WERI-Rb-1 (cell line): Measurements from ENCODE around the gene NACC1.

Source experiments
- DNase-seq: peaks from one replicate; pipeline ENCODE4 v3.0.0-alpha.2; 2020
- H3K27ac ChIP-seq: fragments of 250-450 bp; sonication (Bioruptor Pico); 2 replicates; pipeline ENCODE4 v1.5.1; 2020; ENCODE audit warnings: mild to moderate bottlenecking, moderate library complexity
- H3K27me3 ChIP-seq: fragments of 250-450 bp; sonication (Bioruptor Pico); 2 replicates; pipeline ENCODE4 v1.5.1; 2021; ENCODE audit warnings: mild to moderate bottlenecking, low read depth, moderate library complexity; ENCODE audit not compliant: insufficient read depth, severe bottlenecking
- H3K36me3 ChIP-seq: fragments of 250-450 bp; sonication (Bioruptor Pico); 2 replicates; pipeline ENCODE4 v1.5.1; 2020; ENCODE audit warnings: mild to moderate bottlenecking, moderate library complexity
- H3K4me3 ChIP-seq: 2 replicates; pipeline ENCODE4 v1.5.1; 2011; ENCODE audit warnings: low read depth, mild to moderate bottlenecking, control low read depth, low read length
- H3K9me3 ChIP-seq: fragments of 250-450 bp; sonication (Bioruptor Pico); 2 replicates; pipeline ENCODE4 v1.5.1; 2021; ENCODE audit warnings: mild to moderate bottlenecking, moderate library complexity; ENCODE audit not compliant: severe bottlenecking
- TF ChIP-seq, protein P1 (sequence below): IDR thresholded peaks from 2 replicates; pipeline ENCODE4 v1.5.1; 2011; ENCODE audit warnings: low read depth, mild to moderate bottlenecking, control low read depth, inconsistent platforms, low read length

The NACC1 gene

DNA sequence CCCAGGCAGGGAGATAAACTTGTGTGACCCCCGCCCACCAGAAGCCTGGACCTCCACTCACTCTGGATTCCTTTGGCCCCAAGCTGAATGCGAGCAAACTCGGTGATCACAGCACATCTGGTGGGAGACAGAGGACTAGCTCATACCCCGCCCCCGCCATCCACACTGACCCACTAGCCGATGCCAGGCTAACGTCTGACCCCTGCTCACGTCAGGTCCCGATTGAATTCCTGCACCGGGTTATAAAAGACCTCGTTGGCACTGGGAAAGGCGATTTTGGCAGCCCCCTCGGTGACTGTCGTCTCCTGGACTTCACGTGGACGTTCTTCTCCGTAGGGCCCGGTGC is 2.2 kb upstream of the NACC1 start:
- DNase-seq = no peak
- peaks cover 51% of the 10 kb centered on the region for H3K36me3 ChIP-seq
- H3K4me3 ChIP-seq = peak overlapping the region; percentile 96
- peak overlapping the region; percentile 88 for H3K27ac ChIP-seq
- H3K9me3 ChIP-seq = no peaks in the 10 kb centered on the region
- H3K27me3 ChIP-seq = no peaks in the 10 kb centered on the region
- TF ChIP-seq, protein P1, sequence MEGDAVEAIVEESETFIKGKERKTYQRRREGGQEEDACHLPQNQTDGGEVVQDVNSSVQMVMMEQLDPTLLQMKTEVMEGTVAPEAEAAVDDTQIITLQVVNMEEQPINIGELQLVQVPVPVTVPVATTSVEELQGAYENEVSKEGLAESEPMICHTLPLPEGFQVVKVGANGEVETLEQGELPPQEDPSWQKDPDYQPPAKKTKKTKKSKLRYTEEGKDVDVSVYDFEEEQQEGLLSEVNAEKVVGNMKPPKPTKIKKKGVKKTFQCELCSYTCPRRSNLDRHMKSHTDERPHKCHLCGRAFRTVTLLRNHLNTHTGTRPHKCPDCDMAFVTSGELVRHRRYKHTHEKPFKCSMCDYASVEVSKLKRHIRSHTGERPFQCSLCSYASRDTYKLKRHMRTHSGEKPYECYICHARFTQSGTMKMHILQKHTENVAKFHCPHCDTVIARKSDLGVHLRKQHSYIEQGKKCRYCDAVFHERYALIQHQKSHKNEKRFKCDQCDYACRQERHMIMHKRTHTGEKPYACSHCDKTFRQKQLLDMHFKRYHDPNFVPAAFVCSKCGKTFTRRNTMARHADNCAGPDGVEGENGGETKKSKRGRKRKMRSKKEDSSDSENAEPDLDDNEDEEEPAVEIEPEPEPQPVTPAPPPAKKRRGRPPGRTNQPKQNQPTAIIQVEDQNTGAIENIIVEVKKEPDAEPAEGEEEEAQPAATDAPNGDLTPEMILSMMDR = no peak

DNA sequence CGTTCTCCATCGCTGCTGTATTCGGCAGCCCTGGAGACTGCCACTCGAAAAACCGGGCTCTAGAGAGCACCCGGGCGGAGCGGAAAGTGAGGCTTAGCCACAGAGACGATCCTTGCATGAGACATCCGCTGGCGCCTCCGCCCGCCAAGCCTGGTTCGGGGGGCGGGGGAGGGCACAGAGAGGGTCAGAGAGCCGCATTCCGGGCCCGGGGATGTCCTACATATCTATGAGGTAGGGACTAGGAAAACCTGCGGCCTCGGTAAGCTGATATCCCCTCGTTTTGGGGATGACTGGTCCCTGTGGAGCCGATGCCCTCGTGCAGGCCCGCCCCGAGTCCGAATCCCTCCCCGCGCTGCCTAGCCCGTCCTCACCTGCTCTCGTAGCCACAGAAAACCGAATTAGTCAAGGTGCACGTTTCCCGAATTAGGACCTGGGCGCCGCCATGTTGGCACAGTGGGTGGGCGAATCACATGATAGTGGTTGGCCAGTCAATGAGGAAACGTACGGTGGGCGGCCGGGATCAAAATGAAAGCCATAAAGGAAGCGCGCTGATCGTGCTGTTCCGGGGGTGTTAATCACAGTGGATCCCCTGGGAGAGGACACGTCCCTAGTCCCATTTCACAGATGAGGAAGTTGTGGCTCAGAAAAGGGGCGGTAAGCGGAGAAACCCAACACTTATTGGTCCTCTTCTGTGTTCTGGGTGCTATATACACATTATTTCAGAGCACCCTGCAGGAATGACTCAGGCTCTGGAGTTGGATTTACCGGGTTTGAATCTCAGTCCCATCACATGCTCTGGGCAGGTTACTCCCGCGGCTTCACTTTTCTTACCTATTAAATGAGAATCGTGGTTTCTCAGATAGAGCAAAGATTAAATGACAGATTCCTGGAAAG is 1.5 kb upstream of the NACC1 start, which contains the start of gene TRMT1:
Gene TRMT1 (minus strand): TSS at position 459 of the 894 bp plus-strand sequence. CDS start 341 bp downstream, at position 118.
- TF ChIP-seq, protein P1 = no peak
- no peaks in the 10 kb centered on the region for H3K27me3 ChIP-seq
- peaks cover 55% of the 10 kb centered on the region for H3K36me3 ChIP-seq
- H3K4me3 ChIP-seq = peak within 1 kb of the TSS; percentile 96
- DNase-seq = peak; percentile 95
- H3K27ac ChIP-seq = peak within 1 kb of the TSS; percentile 88
- H3K9me3 ChIP-seq = no peaks in the 10 kb centered on the region

DNA sequence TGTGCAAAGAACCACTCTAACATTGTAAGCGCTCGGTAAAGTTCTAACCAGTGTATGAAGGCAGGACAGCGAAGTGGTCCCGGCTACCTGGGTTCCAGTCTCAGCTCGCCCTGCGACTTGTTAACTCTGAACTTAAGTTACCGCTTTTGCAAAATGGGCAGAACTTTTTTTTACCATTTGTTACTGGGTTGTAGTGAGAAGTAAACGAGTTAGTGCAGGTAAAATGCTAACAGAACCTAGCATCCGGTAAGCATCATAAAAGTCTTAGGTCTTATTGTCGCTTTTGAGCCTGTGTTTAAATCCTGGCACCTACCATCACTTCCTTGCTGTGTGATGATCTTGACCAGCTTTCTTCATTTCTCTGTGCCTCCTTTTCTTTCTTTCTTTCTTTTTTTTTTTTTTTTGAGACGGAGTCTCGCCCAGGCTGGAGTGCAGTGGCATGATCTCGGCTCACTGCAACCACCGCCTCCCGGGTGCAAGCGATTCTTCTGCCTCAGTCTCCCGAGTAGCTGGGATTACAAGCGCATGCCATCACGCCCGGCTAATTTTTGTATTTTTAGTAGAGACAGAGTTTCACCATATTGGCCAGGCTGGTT is 790 bp upstream of the NACC1 start:
- Histone ChIP-seq H3K4me3 (peak overlapping the region; percentile 96), H3K9me3 (no peaks in the 10 kb centered on the region), H3K27me3 (no peaks in the 10 kb centered on the region), H3K36me3 (peaks cover 55% of the 10 kb centered on the region), H3K27ac (peak overlapping the region; percentile 88)
- DNase-seq = no peak
- TF ChIP-seq, protein P1 = no peak

DNA sequence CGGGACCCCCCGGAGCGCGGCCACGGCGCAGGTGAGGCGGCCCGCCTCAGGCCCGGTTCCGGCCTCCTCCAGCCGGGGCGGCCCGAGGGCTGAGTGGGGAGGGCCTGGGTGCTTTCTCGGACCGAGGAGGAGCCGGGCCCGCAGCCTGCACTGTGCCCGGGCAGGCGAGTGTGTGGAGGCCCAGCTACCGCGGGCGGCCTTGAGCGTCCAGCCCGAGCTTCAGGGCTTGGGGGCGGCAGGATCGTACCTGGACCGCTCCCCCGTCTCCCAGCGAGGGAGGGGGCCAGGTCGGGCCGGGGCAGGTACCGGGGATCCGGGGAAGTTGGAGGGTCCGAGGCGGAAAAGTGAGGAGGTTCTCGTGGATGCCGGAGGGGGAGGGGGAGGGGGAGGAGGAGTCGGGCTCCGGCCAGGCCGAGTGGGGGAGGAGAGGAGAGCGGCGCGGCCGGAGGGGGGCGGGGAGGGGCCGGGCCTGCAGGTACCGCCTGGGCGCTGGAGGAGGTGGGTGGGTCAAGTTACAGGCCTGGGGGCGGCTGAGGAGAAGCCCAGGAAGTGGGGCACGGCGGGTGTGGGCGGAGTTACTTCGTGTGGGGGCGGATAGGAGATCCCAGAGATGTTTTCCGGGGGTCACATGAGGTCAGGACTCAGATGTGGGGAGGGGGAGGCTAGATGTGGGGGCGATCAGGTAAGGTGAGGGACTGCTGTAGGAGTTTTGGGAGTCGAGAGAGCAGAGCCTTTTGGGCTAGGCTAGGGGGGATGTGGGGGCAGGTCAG is 545 bp downstream of the NACC1 start:
- Histone ChIP-seq H3K27me3 (no peaks in the 10 kb centered on the region), H3K27ac (peak overlapping the region; percentile 97), H3K4me3 (peak overlapping the region; percentile 94), H3K9me3 (no peaks in the 10 kb centered on the region), H3K36me3 (peaks cover 46% of the 10 kb centered on the region)
- TF ChIP-seq, protein P1 = no peak
- DNase-seq = peak; percentile 90

DNA sequence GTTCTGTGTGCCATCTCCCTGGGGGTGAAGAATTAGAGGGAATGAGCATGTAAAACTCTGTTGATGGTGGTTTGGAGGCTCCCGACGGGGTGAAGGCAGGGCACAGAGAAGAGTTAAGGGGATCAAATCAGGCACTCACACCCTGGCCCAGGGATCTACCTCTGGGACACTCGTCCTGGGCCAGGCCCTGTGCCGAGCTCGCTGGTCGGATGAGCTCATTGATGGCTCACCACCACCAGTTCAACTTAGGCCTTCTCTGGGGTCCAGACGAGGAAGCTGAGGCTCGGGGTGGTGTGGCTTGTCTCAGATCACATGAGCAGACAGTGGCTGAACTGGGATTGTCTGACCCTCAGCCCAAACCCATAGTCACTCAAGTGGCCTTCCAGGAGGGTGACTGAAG is 1.6 kb downstream of the NACC1 start:
- Histone ChIP-seq H3K36me3 (peaks cover 44% of the 10 kb centered on the region), H3K27ac (no peak overlapping the region)
- no peak for DNase-seq

More for the DNA sequence above, 1.6 kb downstream of the NACC1 start:
- Histone ChIP-seq H3K9me3 (no peaks in the 10 kb centered on the region), H3K4me3 (no peak overlapping the region), H3K27me3 (no peaks in the 10 kb centered on the region)
- TF ChIP-seq, protein P1 = no peak
